ENCODE data around the gene IDUA. TPM values are rescaled to one million over a fixed set of nuclear protein-coding genes. Genes with fewer than 3 reads are reported as not detected.

IDUA gene
- polyA plus RNA-seq, 1 donor (not counting 4 experiments of a cell fraction or from before 2014, with no cell fraction given): 1.2 TPM

GRCh38 chr4:962231-963208 lies 24.3 kb upstream of the IDUA start:
- FAIRE-seq: no peak
- no peak for DNase-seq (ENCODE audit: low read depth, low spot score)
- Histone ChIP-seq H3K9ac (ENCODE audit: control insufficient read depth, extremely low read depth, insufficient read depth, low read length) (no peak overlapping the region), H3K36me3 (ENCODE audit: control insufficient read depth in 2 of 2, extremely low read depth in 1 of 2, insufficient read depth in 2 of 2, low read length in 2 of 2) (peaks cover 4 to 22% of the 10 kb centered on the region in 2 experiments), H3K9me3 (ENCODE audit: control insufficient read depth, low read depth, low read length) (no peaks in the 10 kb centered on the region), H3K9me1 (ENCODE audit: control insufficient read depth, extremely low read depth, insufficient read depth, low read length) (peaks cover 3% of the 10 kb centered on the region), H3K4me3 (ENCODE audit: control insufficient read depth in 2 of 3, extremely low read depth in 1 of 3, insufficient read depth in 2 of 3, low read depth in 1 of 3, low read length in 3 of 3) (no peak overlapping the region), H3K4me1 (ENCODE audit: control insufficient read depth, extremely low read depth, insufficient read depth, low read length) (peaks cover 7% of the 10 kb centered on the region), H3K79me2 (ENCODE audit: control insufficient read depth, insufficient read depth, low read length) (no peaks in the 10 kb centered on the region), H4K20me1 (ENCODE audit: control insufficient read depth, extremely low read depth, insufficient read depth, low read length) (peaks cover 6% of the 10 kb centered on the region), H3K27me3 (ENCODE audit: control insufficient read depth, extremely low read depth, insufficient read depth, low read length) (no peaks in the 10 kb centered on the region), H3K27ac (ENCODE audit: control insufficient read depth, insufficient read depth, low read length) (peak overlapping the region; percentile 8), H2AFZ (ENCODE audit: control insufficient read depth, low read length) (no peak overlapping the region), H3K4me2 (ENCODE audit: control insufficient read depth, extremely low read depth, insufficient read depth, low read depth, low read length) (no peak overlapping the region)
- dilution Hi-C loops (cut with MboI; ENCODE audit: extremely low pct_ligation_motif_present, low sequenced_read_pairs): no loop called here
- TF ChIP-seq EZH2 (IDR thresholded peaks at IDR 0.05; ENCODE audit: low read length): no peak
- no peak for TF ChIP-seq CTCF (optimal IDR thresholded peaks at IDR 0.05 in 1 of 3, IDR thresholded peaks at IDR 0.05 in 1 of 3, conservative IDR thresholded peaks at IDR 0.05 in 1 of 3; ENCODE audit: extremely low read depth in 1 of 3, insufficient read depth in 2 of 3, low read length in 3 of 3)

GRCh38 chr4:963276-964225 lies 23.3 kb upstream of the IDUA start:
- Histone ChIP-seq H3K27ac (ENCODE audit: control insufficient read depth, insufficient read depth, low read length) (no peak overlapping the region), H3K36me3 (ENCODE audit: control insufficient read depth in 2 of 2, extremely low read depth in 1 of 2, insufficient read depth in 2 of 2, low read length in 2 of 2) (peaks cover 4 to 22% of the 10 kb centered on the region in 2 experiments)

More at GRCh38 chr4:963276-964225, 23.3 kb upstream of the IDUA start:
- H3K4me2 ChIP-seq (ENCODE audit: control insufficient read depth, extremely low read depth, insufficient read depth, low read depth, low read length): no peak overlapping the region
- H3K9ac ChIP-seq (ENCODE audit: control insufficient read depth, extremely low read depth, insufficient read depth, low read length): no peak overlapping the region
- TF ChIP-seq CTCF (optimal IDR thresholded peaks at IDR 0.05 in 1 of 3, IDR thresholded peaks at IDR 0.05 in 1 of 3, conservative IDR thresholded peaks at IDR 0.05 in 1 of 3; ENCODE audit: extremely low read depth in 1 of 3, insufficient read depth in 2 of 3, low read length in 3 of 3) (no peak), EZH2 (IDR thresholded peaks at IDR 0.05; ENCODE audit: low read length) (no peak)
- no peak overlapping the region for H3K4me3 ChIP-seq (ENCODE audit: control insufficient read depth in 2 of 3, extremely low read depth in 1 of 3, insufficient read depth in 2 of 3, low read depth in 1 of 3, low read length in 3 of 3)
- no peak for FAIRE-seq
- no peaks in the 10 kb centered on the region for H3K9me3 ChIP-seq (ENCODE audit: control insufficient read depth, low read depth, low read length)
- DNase-seq (ENCODE audit: low read depth, low spot score): no peak
- H3K9me1 ChIP-seq (ENCODE audit: control insufficient read depth, extremely low read depth, insufficient read depth, low read length): peaks cover 3% of the 10 kb centered on the region
- dilution Hi-C loops (cut with MboI; ENCODE audit: extremely low pct_ligation_motif_present, low sequenced_read_pairs): no loop called here
- no peaks in the 10 kb centered on the region for H3K27me3 ChIP-seq (ENCODE audit: control insufficient read depth, extremely low read depth, insufficient read depth, low read length)
- H3K4me1 ChIP-seq (ENCODE audit: control insufficient read depth, extremely low read depth, insufficient read depth, low read length): peaks cover 7% of the 10 kb centered on the region
- H2AFZ ChIP-seq (ENCODE audit: control insufficient read depth, low read length): no peak overlapping the region
- no peaks in the 10 kb centered on the region for H3K79me2 ChIP-seq (ENCODE audit: control insufficient read depth, insufficient read depth, low read length)
- H4K20me1 ChIP-seq (ENCODE audit: control insufficient read depth, extremely low read depth, insufficient read depth, low read length): peaks cover 6% of the 10 kb centered on the region
